Osteoblast (primary cell): ENCODE results near the gene FAM83G. TPM values are rescaled to one million over a fixed set of nuclear protein-coding genes. Genes with fewer than 3 reads are reported as not detected.
A peak's percentile ranks its signal among the peaks of the same experiment; 100 is the strongest.
"Not testable (repeated sequence)": the region's sequence is repeated elsewhere in the genome, so short reads cannot be mapped to it uniquely, and the experiment has no call there.

Experiments
- DNase-seq: peaks from one replicate; pipeline ENCODE4 v3.0.0; 2011; ENCODE audit warnings: low spot score, mixed read lengths; ENCODE audit not compliant: insufficient read length; ENCODE audit errors: missing footprints
- H2AFZ ChIP-seq: 2 replicates; pipeline ENCODE4 v1.6.0; 2011; ENCODE audit warnings: mild to moderate bottlenecking, low read length
- H3K27ac ChIP-seq: 2 replicates; pipeline ENCODE4 v1.5.1; 2011; ENCODE audit warnings: mild to moderate bottlenecking, low read depth, low read length, moderate library complexity
- H3K27me3 ChIP-seq: 2 replicates; pipeline ENCODE4 v1.6.0; 2012; ENCODE audit warnings: mild to moderate bottlenecking, control low read depth, inconsistent platforms, low read length, moderate library complexity; ENCODE audit not compliant: insufficient read depth
- H3K36me3 ChIP-seq: 2 replicates; pipeline ENCODE4 v1.5.1; 2011; ENCODE audit warnings: mild to moderate bottlenecking, low read length, control low read depth, moderate library complexity; ENCODE audit not compliant: insufficient read depth
- H3K4me1 ChIP-seq: 2 replicates; pipeline ENCODE4 v1.5.1; 2011; ENCODE audit warnings: mild to moderate bottlenecking, low read length, control low read depth, moderate library complexity; ENCODE audit not compliant: insufficient read depth
- H3K4me2 ChIP-seq: 2 replicates; pipeline ENCODE4 v1.6.0; 2011; ENCODE audit warnings: mild to moderate bottlenecking, low read length; ENCODE audit not compliant: insufficient read depth
- H3K4me3 ChIP-seq: fragments of 200-600 bp; sonication (generic); 3 replicates; pipeline ENCODE4 v1.5.1; 2012; ENCODE audit warnings: mild to moderate bottlenecking, low read length, inconsistent platforms; ENCODE audit not compliant: insufficient read depth
- H3K79me2 ChIP-seq: 2 replicates; pipeline ENCODE4 v1.6.0; 2012; ENCODE audit warnings: mild to moderate bottlenecking, low read length, control low read depth, inconsistent platforms; ENCODE audit not compliant: insufficient read depth
- H3K9me3 ChIP-seq: 2 replicates; pipeline ENCODE4 v1.5.1; 2011; ENCODE audit warnings: low read depth, low read length, control low read depth
- H4K20me1 ChIP-seq: 2 replicates; pipeline ENCODE4 v1.6.0; 2012; ENCODE audit warnings: mild to moderate bottlenecking, low read length, control low read depth; ENCODE audit not compliant: insufficient read depth
- total RNA-seq: library from RNA; depleted of rRNA; stranded (reverse); fragments of >200 nt; gene quantifications from 2 replicates; pipeline ENCODE4 v1.2.3, GENCODE V29; 2012
- TF ChIP-seq, protein P1 (sequence below): IDR thresholded peaks from 2 replicates; pipeline ENCODE4 v1.5.1; 2011; ENCODE audit warnings: mild to moderate bottlenecking, low read depth, low read length, moderate library complexity; ENCODE audit errors: extremely low read depth

FAM83G gene, protein sequence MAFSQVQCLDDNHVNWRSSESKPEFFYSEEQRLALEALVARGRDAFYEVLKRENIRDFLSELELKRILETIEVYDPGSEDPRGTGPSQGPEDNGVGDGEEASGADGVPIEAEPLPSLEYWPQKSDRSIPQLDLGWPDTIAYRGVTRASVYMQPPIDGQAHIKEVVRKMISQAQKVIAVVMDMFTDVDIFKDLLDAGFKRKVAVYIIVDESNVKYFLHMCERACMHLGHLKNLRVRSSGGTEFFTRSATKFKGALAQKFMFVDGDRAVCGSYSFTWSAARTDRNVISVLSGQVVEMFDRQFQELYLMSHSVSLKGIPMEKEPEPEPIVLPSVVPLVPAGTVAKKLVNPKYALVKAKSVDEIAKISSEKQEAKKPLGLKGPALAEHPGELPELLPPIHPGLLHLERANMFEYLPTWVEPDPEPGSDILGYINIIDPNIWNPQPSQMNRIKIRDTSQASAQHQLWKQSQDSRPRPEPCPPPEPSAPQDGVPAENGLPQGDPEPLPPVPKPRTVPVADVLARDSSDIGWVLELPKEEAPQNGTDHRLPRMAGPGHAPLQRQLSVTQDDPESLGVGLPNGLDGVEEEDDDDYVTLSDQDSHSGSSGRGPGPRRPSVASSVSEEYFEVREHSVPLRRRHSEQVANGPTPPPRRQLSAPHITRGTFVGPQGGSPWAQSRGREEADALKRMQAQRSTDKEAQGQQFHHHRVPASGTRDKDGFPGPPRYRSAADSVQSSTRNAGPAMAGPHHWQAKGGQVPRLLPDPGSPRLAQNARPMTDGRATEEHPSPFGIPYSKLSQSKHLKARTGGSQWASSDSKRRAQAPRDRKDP
- total RNA-seq = 9.1 and 11.6 TPM in 2 replicates

DNA sequence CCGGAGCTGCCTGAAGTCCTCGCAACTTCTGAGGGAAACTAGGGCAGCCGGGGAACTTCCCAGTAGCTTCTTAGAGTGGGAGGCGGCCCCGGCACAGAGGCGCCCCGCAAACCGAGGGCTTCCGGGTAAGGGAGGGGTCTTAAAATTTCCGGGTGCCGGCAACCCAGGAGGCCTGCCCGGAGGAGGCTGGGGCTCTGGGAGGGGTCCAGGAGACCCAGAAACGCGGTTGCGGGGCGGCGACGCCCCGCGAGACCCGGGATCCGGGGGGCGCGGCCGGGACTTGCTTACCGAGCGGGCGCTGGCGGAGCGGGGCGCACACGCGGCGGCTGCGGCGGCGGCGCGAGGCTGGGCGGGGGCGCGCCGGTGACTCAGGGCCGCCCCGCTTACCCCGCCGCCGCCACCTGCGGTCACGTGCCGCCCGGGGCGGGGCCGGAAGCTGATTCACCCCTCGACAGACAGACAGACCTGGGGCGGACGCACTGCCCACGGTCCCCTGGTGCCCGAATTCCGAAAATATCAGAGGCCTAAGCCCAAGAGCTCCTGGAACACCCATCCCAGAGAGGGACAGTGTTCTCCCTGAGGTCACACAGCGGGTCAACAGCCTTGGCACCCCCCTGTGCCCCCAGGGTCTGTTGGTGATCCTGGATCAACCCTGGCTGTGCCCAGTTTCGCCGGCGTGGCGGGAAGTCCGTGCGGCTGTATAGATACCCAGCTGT lies at the start of gene FAM83G:
TSS of gene FAM83G (minus strand) at position 344 of the 716 bp plus-strand sequence. CDS start 723 bp downstream, outside the sequence.
- Histone ChIP-seq H3K36me3 (peaks cover 8% of the 10 kb centered on the region), H4K20me1 (peaks cover 22% of the 10 kb centered on the region), H3K27me3 (no peaks in the 10 kb centered on the region), H3K9me3 (no peaks in the 10 kb centered on the region), H3K79me2 (peaks cover 43% of the 10 kb centered on the region), H3K4me2 (peak within 1 kb of the TSS; percentile 84), H3K4me3 (peak within 1 kb of the TSS; percentile 73), H3K27ac (peak within 1 kb of the TSS; percentile 72), H2AFZ (peak within 1 kb of the TSS; percentile 77), H3K4me1 (peaks cover 36% of the 10 kb centered on the region)
- TF ChIP-seq, protein P1, sequence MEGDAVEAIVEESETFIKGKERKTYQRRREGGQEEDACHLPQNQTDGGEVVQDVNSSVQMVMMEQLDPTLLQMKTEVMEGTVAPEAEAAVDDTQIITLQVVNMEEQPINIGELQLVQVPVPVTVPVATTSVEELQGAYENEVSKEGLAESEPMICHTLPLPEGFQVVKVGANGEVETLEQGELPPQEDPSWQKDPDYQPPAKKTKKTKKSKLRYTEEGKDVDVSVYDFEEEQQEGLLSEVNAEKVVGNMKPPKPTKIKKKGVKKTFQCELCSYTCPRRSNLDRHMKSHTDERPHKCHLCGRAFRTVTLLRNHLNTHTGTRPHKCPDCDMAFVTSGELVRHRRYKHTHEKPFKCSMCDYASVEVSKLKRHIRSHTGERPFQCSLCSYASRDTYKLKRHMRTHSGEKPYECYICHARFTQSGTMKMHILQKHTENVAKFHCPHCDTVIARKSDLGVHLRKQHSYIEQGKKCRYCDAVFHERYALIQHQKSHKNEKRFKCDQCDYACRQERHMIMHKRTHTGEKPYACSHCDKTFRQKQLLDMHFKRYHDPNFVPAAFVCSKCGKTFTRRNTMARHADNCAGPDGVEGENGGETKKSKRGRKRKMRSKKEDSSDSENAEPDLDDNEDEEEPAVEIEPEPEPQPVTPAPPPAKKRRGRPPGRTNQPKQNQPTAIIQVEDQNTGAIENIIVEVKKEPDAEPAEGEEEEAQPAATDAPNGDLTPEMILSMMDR = no peak
- DNase-seq = peak; percentile 97

DNA sequence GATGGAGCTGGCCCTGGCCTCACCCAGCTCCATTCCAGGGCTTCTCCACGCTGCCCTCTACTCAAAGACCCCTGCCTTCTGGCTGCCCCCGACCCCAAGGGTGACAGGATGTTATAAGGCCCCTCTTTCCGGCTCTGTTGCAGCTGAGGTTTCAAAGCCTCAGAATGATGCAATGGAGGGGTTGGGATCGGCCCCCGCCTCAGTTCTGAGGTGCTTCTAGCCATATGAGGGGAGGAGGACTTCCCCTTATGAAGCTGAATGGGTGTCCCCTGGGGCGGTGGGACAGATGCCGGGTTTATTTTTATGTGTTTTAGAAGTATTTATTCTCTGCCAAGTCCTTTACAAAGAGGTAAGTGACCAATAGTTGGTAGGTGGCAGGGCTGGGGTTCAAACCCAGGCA lies 44.3 kb upstream of the FAM83G start:
- H3K36me3 ChIP-seq, H2AFZ ChIP-seq, H3K27me3 ChIP-seq, H3K27ac ChIP-seq, H3K4me1 ChIP-seq, DNase-seq, H3K4me2 ChIP-seq, H3K9me3 ChIP-seq, H3K4me3 ChIP-seq, H4K20me1 ChIP-seq, H3K79me2 ChIP-seq: not testable (repeated sequence)

DNA sequence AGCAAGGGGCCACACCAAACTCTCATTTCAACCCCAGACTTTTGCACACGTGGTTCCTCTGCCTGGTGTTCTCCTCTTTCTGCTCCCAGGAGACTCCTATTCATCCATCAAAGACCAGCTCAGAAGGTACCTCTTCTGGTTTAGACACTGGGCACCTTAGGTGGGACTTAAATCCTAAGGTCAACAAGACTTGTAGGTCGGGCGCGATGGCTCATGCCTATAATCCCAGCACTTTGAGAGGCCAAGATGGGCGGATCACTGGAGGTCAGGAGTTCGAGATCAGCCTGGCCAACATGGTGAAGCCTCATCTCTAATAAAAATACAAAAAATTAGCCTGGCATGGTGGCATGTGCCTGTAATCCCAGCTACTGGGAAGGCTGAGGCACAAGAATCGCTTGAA lies 42.9 kb upstream of the FAM83G start:
- not testable (repeated sequence) for H3K9me3 ChIP-seq, H3K4me2 ChIP-seq, DNase-seq

DNA sequence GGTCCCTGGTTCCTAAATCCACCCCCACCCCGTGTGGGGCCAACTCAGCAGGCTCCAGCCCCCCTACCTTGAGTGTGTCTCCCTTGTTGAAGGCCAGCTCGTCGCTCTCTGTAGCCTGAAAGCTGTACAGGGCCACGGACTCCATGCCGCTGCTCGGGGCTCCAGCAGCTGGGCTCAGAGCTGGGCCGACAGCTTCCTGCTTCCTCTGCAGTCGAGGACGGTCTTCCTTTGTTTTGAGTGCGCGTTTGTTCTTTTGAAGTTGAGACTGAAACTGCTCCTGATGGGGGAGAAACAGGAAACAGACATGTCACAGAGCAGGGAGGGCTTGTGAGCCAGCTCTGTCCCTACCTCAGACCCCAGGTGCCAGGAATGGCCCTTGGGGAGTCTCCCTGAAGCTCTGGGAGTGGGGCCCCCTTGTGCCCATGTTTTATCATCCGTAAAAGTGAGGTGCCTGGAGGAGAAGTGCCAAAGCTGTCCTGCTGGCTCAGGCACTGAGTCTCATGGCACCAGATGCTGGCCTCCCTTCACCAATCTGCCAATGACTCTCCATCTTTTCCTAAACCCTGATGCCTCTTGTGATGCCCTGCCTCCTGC lies 42.3 kb upstream of the FAM83G start, which contains the start of gene GRAP:
TSS of gene GRAP (minus strand) at position 176 of the 594 bp plus-strand sequence. CDS start at position 145, 31 bp downstream.
- not testable (repeated sequence) for H3K36me3 ChIP-seq, H3K79me2 ChIP-seq, H3K27ac ChIP-seq, H2AFZ ChIP-seq, H4K20me1 ChIP-seq, H3K27me3 ChIP-seq, DNase-seq, H3K4me1 ChIP-seq, H3K4me3 ChIP-seq, H3K4me2 ChIP-seq, H3K9me3 ChIP-seq

More for the DNA sequence above, 42.9 kb upstream of the FAM83G start:
- not testable (repeated sequence) for H3K27me3 ChIP-seq, H3K27ac ChIP-seq, H3K36me3 ChIP-seq, H2AFZ ChIP-seq, H4K20me1 ChIP-seq, H3K4me1 ChIP-seq, H3K79me2 ChIP-seq, H3K4me3 ChIP-seq

DNA sequence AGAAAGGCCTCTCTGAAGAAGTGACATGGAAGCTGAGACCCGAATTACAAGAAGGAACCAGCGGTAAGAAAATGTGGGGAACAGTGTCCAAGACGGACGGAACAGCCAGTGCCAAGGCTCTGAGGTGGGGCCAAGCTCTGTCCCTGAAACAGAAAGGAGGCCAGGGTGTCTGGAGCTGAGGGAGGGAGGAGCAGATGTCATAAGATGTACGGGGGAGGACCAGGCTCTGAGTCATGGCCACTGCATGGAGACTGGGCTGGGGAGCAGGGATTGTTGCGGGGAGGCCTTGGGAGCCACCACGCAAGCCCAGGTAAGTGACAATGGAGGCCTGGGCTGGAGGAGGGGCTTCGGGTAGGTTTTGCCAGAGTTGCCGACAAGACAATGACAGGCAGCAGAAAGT lies 40.1 kb upstream of the FAM83G start:
- H2AFZ ChIP-seq, H3K27ac ChIP-seq, H3K79me2 ChIP-seq, H3K4me3 ChIP-seq, H3K4me1 ChIP-seq, H3K27me3 ChIP-seq, H3K36me3 ChIP-seq, DNase-seq, H3K4me2 ChIP-seq, H4K20me1 ChIP-seq, H3K9me3 ChIP-seq: not testable (repeated sequence)

DNA sequence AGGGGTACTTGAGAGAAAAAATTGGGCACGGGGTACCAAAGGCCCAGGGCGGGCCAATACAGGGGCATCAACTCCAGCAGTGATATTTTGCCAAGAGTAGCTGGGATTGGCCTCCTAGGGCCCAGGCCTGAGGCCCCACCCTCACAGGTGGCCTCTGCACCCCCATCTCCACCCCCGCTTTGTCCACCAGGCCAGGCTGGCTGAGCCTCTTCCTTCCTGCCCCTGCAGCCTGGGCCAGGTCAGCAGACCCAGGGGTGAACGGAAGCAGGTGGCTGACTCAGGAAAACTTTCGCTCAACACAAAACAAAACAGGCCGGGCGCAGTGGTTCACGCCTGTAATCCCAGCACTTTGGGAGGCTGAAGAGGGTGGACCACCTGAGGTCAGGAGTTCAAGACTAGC lies 38.5 kb upstream of the FAM83G start:
- not testable (repeated sequence) for H3K4me1 ChIP-seq, H4K20me1 ChIP-seq, H3K79me2 ChIP-seq, DNase-seq, H3K4me2 ChIP-seq, H3K4me3 ChIP-seq, H3K27ac ChIP-seq, H3K27me3 ChIP-seq, H3K9me3 ChIP-seq, H3K36me3 ChIP-seq, H2AFZ ChIP-seq

DNA sequence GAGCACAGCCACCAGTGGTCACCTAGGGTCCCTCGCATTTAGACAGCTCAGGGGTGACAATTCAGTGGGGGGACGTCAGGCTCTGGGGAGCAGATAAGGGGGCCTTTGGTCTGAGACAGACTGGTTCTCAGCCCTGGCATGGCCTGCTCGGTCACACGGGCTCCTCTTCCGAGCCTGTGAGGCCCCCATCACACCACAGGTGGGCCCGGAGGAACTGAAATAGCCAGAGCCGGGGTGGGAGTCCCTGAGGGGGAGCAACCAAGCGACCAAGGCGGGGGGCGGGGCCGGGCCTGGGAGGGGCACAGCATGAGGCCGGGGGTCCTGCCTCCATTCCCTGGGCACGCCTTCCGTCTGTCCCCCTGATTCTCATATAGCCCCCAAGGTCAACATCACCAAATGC lies 37.8 kb upstream of the FAM83G start:
- not testable (repeated sequence) for H3K4me2 ChIP-seq, H3K27me3 ChIP-seq, H3K36me3 ChIP-seq, H3K4me1 ChIP-seq, H3K4me3 ChIP-seq, DNase-seq, H3K9me3 ChIP-seq, H2AFZ ChIP-seq, H3K27ac ChIP-seq, H3K79me2 ChIP-seq, H4K20me1 ChIP-seq
